Measurements from ENCODE around the gene DLG3. TPM values are rescaled to one million over a fixed set of nuclear protein-coding genes. Genes with fewer than 3 reads are reported as not detected.

DLG3 gene
- total RNA-seq, 1 experiment from 2014 or later: 41.7 TPM

GRCh38 chrX:70437921-70438665, 6.5 kb upstream of the DLG3 start (continued):
- TF ChIP-seq, protein P1, sequence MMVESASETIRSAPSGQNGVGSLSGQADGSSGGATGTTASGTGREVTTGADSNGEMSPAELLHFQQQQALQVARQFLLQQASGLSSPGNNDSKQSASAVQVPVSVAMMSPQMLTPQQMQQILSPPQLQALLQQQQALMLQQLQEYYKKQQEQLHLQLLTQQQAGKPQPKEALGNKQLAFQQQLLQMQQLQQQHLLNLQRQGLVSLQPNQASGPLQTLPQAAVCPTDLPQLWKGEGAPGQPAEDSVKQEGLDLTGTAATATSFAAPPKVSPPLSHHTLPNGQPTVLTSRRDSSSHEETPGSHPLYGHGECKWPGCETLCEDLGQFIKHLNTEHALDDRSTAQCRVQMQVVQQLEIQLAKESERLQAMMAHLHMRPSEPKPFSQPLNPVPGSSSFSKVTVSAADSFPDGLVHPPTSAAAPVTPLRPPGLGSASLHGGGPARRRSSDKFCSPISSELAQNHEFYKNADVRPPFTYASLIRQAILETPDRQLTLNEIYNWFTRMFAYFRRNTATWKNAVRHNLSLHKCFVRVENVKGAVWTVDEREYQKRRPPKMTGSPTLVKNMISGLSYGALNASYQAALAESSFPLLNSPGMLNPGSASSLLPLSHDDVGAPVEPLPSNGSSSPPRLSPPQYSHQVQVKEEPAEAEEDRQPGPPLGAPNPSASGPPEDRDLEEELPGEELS (CRISPR knock-in tag; IDR thresholded peaks at IDR 0.05): no peak
- no peak for TF ChIP-seq ZNF425 (CRISPR knock-in tag; conservative IDR thresholded peaks at IDR 0.05)
- no peak for TF ChIP-seq NFYB (CRISPR knock-in tag; conservative IDR thresholded peaks at IDR 0.05; ENCODE audit: low read depth)

- no peaks in the 10 kb centered on the region for H3K9me3 Mint-ChIP-seq
- peaks cover 8% of the 10 kb centered on the region for H3K4me1 Mint-ChIP-seq
- DNase-seq (ENCODE audit: low spot score) (no peak), ATAC-seq (no peak)
- POLR2A ChIA-PET: no interaction called here
- CTCF ChIA-PET: no interaction called here
- no peak for TF ChIP-seq GRHL2 (CRISPR knock-in tag; IDR thresholded peaks at IDR 0.05; ENCODE audit: insufficient replicate concordance, severe bottlenecking)
- TF ChIP-seq ZNF263 (CRISPR knock-in tag; IDR thresholded peaks at IDR 0.05; ENCODE audit: low read depth): no peak
- TF ChIP-seq IRF2 (CRISPR knock-in tag; IDR thresholded peaks at IDR 0.05; ENCODE audit: borderline replicate concordance, low read depth): no peak
- no peak for TF ChIP-seq NFE2L1 (CRISPR knock-in tag; IDR thresholded peaks at IDR 0.05)
- TF ChIP-seq CREB1 (CRISPR knock-in tag; IDR thresholded peaks at IDR 0.05): no peak
- no peak for TF ChIP-seq ZNF138 (CRISPR knock-in tag; conservative IDR thresholded peaks at IDR 0.05)
- TF ChIP-seq GABPB1 (CRISPR knock-in tag; IDR thresholded peaks at IDR 0.05): no peak
- TF ChIP-seq PREB (CRISPR knock-in tag; IDR thresholded peaks at IDR 0.05; ENCODE audit: borderline replicate concordance): no peak
- no peak for TF ChIP-seq FOXJ3 (CRISPR knock-in tag; IDR thresholded peaks at IDR 0.05; ENCODE audit: borderline replicate concordance)
- TF ChIP-seq CREM (CRISPR knock-in tag; IDR thresholded peaks at IDR 0.05): no peak
- TF ChIP-seq HMGA2 (CRISPR knock-in tag; IDR thresholded peaks at IDR 0.05): no peak
- H3K27ac Mint-ChIP-seq: no peak overlapping the region
- no peak overlapping the region for H3K4me3 Mint-ChIP-seq
- H3K36me3 Mint-ChIP-seq: no peaks in the 10 kb centered on the region
- peaks cover 30% of the 10 kb centered on the region for H3K27me3 Mint-ChIP-seq (ENCODE audit: low read depth)
These were observed 5.6 kb upstream of the DLG3 start for GRCh38 chrX:70439016-70439415.

GRCh38 chrX:70442224-70442623, 2.4 kb upstream of the DLG3 start:
- Mint-ChIP-seq H3K27ac (no peak overlapping the region), H3K27me3 (ENCODE audit: low read depth) (peaks cover 48% of the 10 kb centered on the region), H3K9me3 (no peaks in the 10 kb centered on the region), H3K4me1 (no peaks in the 10 kb centered on the region; the same call in 1 of the 2 replicates), H3K36me3 (no peaks in the 10 kb centered on the region), H3K4me3 (no peak overlapping the region)
- POLR2A ChIA-PET: no interaction called here
- no peak for DNase-seq (ENCODE audit: low spot score)
- CTCF ChIA-PET: interaction anchor here (1.0 kb wide), 1 partner anchor 12 kb away, joined by 3 read pairs; no protein-coding TSS in a partner anchor
- ATAC-seq: no peak
- no peak for TF ChIP-seq TEAD4 (CRISPR knock-in tag; IDR thresholded peaks at IDR 0.05)
- TF ChIP-seq ESRRA (CRISPR knock-in tag; IDR thresholded peaks at IDR 0.05; ENCODE audit: borderline replicate concordance): no peak
- TF ChIP-seq SOX15 (CRISPR knock-in tag; IDR thresholded peaks at IDR 0.05): no peak
- no peak for TF ChIP-seq NR1H2 (CRISPR knock-in tag; IDR thresholded peaks at IDR 0.05)
- TF ChIP-seq NR3C1 (CRISPR knock-in tag; conservative IDR thresholded peaks at IDR 0.05; ENCODE audit: low read depth): no peak
- TF ChIP-seq NR2C2 (CRISPR knock-in tag; IDR thresholded peaks at IDR 0.05): no peak
- TF ChIP-seq ETV6 (CRISPR knock-in tag; IDR thresholded peaks at IDR 0.05): no peak
- TF ChIP-seq GABPB1 (CRISPR knock-in tag; IDR thresholded peaks at IDR 0.05): no peak
- no peak for TF ChIP-seq FOXP1 (CRISPR knock-in tag; IDR thresholded peaks at IDR 0.05; ENCODE audit: borderline replicate concordance)
- TF ChIP-seq, protein P2, sequence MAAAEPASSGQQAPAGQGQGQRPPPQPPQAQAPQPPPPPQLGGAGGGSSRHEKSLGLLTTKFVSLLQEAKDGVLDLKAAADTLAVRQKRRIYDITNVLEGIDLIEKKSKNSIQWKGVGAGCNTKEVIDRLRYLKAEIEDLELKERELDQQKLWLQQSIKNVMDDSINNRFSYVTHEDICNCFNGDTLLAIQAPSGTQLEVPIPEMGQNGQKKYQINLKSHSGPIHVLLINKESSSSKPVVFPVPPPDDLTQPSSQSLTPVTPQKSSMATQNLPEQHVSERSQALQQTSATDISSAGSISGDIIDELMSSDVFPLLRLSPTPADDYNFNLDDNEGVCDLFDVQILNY (CRISPR knock-in tag; IDR thresholded peaks at IDR 0.05): no peak
- TF ChIP-seq IRF1 (CRISPR knock-in tag; IDR thresholded peaks at IDR 0.05): no peak
- TF ChIP-seq ZNF138 (CRISPR knock-in tag; conservative IDR thresholded peaks at IDR 0.05): no peak
- no peak for TF ChIP-seq RORB (CRISPR knock-in tag; IDR thresholded peaks at IDR 0.05)
- TF ChIP-seq, protein P3, sequence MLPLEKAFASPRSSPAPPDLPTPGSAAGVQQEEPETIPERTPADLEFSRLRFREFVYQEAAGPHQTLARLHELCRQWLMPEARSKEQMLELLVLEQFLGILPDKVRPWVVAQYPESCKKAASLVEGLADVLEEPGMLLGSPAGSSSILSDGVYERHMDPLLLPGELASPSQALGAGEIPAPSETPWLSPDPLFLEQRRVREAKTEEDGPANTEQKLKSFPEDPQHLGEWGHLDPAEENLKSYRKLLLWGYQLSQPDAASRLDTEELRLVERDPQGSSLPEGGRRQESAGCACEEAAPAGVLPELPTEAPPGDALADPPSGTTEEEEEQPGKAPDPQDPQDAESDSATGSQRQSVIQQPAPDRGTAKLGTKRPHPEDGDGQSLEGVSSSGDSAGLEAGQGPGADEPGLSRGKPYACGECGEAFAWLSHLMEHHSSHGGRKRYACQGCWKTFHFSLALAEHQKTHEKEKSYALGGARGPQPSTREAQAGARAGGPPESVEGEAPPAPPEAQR (CRISPR knock-in tag; IDR thresholded peaks at IDR 0.05): no peak
- TF ChIP-seq RELA (CRISPR knock-in tag; IDR thresholded peaks at IDR 0.05; ENCODE audit: borderline replicate concordance): no peak

Measured in WTC11 (cell line).